Esophagus muscularis mucosa (tissue), 4 donors: ENCODE results near the gene SZT2.

Experiments used
- CTCF ChIP-seq, 3 experiments: fragments of 200-600 bp in 2 of 3; fragments of 450-650 bp in 1 of 3; sonication (generic) in 2 of 3; IDR thresholded peaks; one replicate each; pipeline ENCODE4 v1.5.1; 2017 to 2019; ENCODE audit warnings: antibody characterized with exemption in 3 of 3, mild to moderate bottlenecking in 2 of 3, moderate library complexity in 1 of 3
- EP300 ChIP-seq: sonication (generic); formaldehyde crosslinking; IDR thresholded peaks from one replicate; pipeline ENCODE4 v1.6.1; 2017; ENCODE audit warnings: antibody characterized with exemption
- POLR2A ChIP-seq: fragments of 450-650 bp; IDR thresholded peaks from one replicate; pipeline ENCODE4 v1.6.1; 2017; ENCODE audit warnings: antibody characterized with exemption, moderate library complexity, mild to moderate bottlenecking, low read depth
- POLR2AphosphoS5 ChIP-seq, 2 donors: sonication (generic); formaldehyde crosslinking; IDR thresholded peaks; one replicate each; pipeline ENCODE4 v1.6.1; 2017; ENCODE audit warnings: antibody characterized with exemption in 2 of 2

GRCh38 chr1:43444151-43444828 is 54.6 kb downstream of the SZT2 start:
- TF ChIP-seq POLR2A (no peak), CTCF (IDR thresholded peaks at IDR 0.05) (no peak), POLR2AphosphoS5 (IDR thresholded peaks at IDR 0.05) (no peak), EP300 (no peak)
